Panc1 (cell line): ENCODE measurements around the gene GPHA2. TPM values are rescaled to one million over a fixed set of nuclear protein-coding genes. Genes with fewer than 3 reads are reported as not detected.

ENCODE experiments used
- ATAC-seq: fragments of 200-7000 bp; cut with Tn5 transposase; 2 replicates; pipeline ENCODE4 v1.9.1; 2020; ENCODE audit warnings: mild to moderate bottlenecking, moderate library complexity
- BruUV-seq: library from RNA; stranded (reverse); fragments of 400-500 nt; replicated peaks from 2 replicates; lab custom pipeline; 2021; lab: Mats Ljungman, UMichigan
- CTCF ChIA-PET: fragments of 300-600 bp; sonication (Branson Sonifier 250); formaldehyde crosslinking; loops from one replicate; lab custom pipeline; 2022; ENCODE audit warnings: antibody characterized with exemption; lab: Charles Lee
- POLR2A ChIA-PET: fragments of 300-600 bp; sonication (Branson Sonifier 250); formaldehyde crosslinking; loops from one replicate; lab custom pipeline; 2022; ENCODE audit warnings: antibody characterized with exemption; lab: Charles Lee
- DNase-seq: peaks from one replicate; pipeline ENCODE4 v3.0.0-alpha.2; 2010; ENCODE audit warnings: low read depth, low spot score
- H3K27ac ChIP-seq: 2 replicates; pipeline ENCODE4 v1.5.1; 2011; ENCODE audit warnings: mild to moderate bottlenecking, low read length, inconsistent platforms
- H3K27me3 ChIP-seq: fragments of 200-500 bp; sonication (Bioruptor generic); 2 replicates; pipeline ENCODE4 v1.6.0; 2014; ENCODE audit warnings: low read length, inconsistent platforms; ENCODE audit not compliant: control insufficient read depth, insufficient read depth
- H3K36me3 ChIP-seq: fragments of 200-500 bp; sonication (Bioruptor generic); 2 replicates; pipeline ENCODE4 v1.5.1; 2014; ENCODE audit warnings: inconsistent platforms, mild to moderate bottlenecking, low read length, moderate library complexity; ENCODE audit not compliant: control insufficient read depth, insufficient read depth
- H3K4me1 ChIP-seq: 2 replicates; pipeline ENCODE4 v1.5.1; 2011; ENCODE audit warnings: inconsistent platforms, mild to moderate bottlenecking, low read length, moderate library complexity; ENCODE audit not compliant: control insufficient read depth, insufficient read depth
- H3K4me3 ChIP-seq, 2 experiments: 2 replicates each; pipeline ENCODE4 v1.5.1; 2011 to 2012; ENCODE audit warnings: low read depth in 2 of 2, low read length in 2 of 2, mild to moderate bottlenecking in 2 of 2, inconsistent platforms in 1 of 2, moderate library complexity in 1 of 2
- H3K9me3 ChIP-seq: fragments of 200-500 bp; sonication (Bioruptor generic); 2 replicates; pipeline ENCODE4 v1.5.1; 2014; ENCODE audit warnings: low read depth, mild to moderate bottlenecking, inconsistent platforms, low read length, moderate library complexity; ENCODE audit not compliant: control insufficient read depth, insufficient read depth
- CTCF ChIP-seq: fragments of 450-650 bp; IDR thresholded peaks from 2 replicates; pipeline ENCODE4 v1.5.1; 2017; ENCODE audit warnings: mild to moderate bottlenecking
- POLR2AphosphoS5 ChIP-seq: IDR thresholded peaks from 2 replicates; pipeline ENCODE4 v1.6.1; 2012; ENCODE audit warnings: mild to moderate bottlenecking, low read depth, low read length, moderate library complexity
- REST ChIP-seq, 2 experiments: IDR thresholded peaks; 2 replicates each; pipeline ENCODE4 v1.6.1; 2011 to 2012; ENCODE audit warnings: low read depth in 2 of 2, control low read depth in 1 of 2, low read length in 1 of 2, mild to moderate bottlenecking in 1 of 2, moderate library complexity in 1 of 2; ENCODE audit not compliant: insufficient read depth in 1 of 2
- SIN3A ChIP-seq: IDR thresholded peaks from 2 replicates; pipeline ENCODE4 v1.6.1; 2012; ENCODE audit warnings: low read depth, mild to moderate bottlenecking, low read length, moderate library complexity, borderline replicate concordance; ENCODE audit not compliant: insufficient read depth
- TCF7L2 ChIP-seq: IDR thresholded peaks from 2 replicates; pipeline ENCODE4 v1.6.1; 2011; ENCODE audit warnings: mild to moderate bottlenecking, low read depth, low read length, inconsistent platforms
- in situ Hi-C: cut with HindIII; loops from 2 replicates; pipeline ENCODE4 v1.10.0; 2016; ENCODE audit warnings: low sequenced_read_pairs, low pct_unique_long_range_greater_than_20kb
- intact Hi-C: fragments of 100-400 bp; cut with micrococcal nuclease; formaldehyde crosslinking; loops from one replicate; pipeline ENCODE4 v1.10.0; 2022; ENCODE audit not compliant: unreplicated experiment
- total RNA-seq: library from RNA; stranded (reverse); gene quantifications from one replicate; pipeline ENCODE4 v1.2.1, GENCODE V29; 2021; ENCODE audit not compliant: unreplicated experiment

The GPHA2 gene
- total RNA-seq, 1 experiment from 2014 or later, result not detected

GRCh38 chr11:64894812-64895452, 40.8 kb downstream of the GPHA2 start:
- TF ChIP-seq POLR2AphosphoS5 (no peak), REST (IDR thresholded peaks at IDR 0.05; ENCODE audit: insufficient read depth in 1 of 2, low read depth in 2 of 2, low read length in 1 of 2) (no peak), SIN3A (no peak), CTCF (no peak), TCF7L2 (no peak)
- Histone ChIP-seq H3K36me3 (no peaks in the 10 kb centered on the region), H3K4me3 (no peak overlapping the region), H3K4me1 (peaks cover 12% of the 10 kb centered on the region), H3K27me3 (no peaks in the 10 kb centered on the region), H3K27ac (no peak overlapping the region), H3K9me3 (no peaks in the 10 kb centered on the region)
- DNase-seq (no peak), ATAC-seq (no peak)
- no TSS peak for BruUV-seq
- ChIA-PET POLR2A (interaction anchor here (0.7 kb wide), 1 partner anchor 107 kb away, joined by 7 read pairs; no protein-coding TSS in a partner anchor), CTCF (interaction anchor here (0.7 kb wide), 2 partner anchors 17 to 46 kb away, joined by 4 read pairs; no protein-coding TSS in a partner anchor)
- in situ Hi-C loops (no loop called here), intact Hi-C loops (loop anchor here (2.0 kb wide), 1 partner anchor 48 kb away; no protein-coding TSS in a partner anchor)

- intact Hi-C loops, result loop anchor here (2.0 kb wide), 1 partner anchor 47 kb away; no protein-coding TSS in a partner anchor
- Histone ChIP-seq H3K27ac (no peak overlapping the region), H3K4me1 (peaks cover 12% of the 10 kb centered on the region), H3K27me3 (no peaks in the 10 kb centered on the region), H3K4me3 (no peak overlapping the region), H3K9me3 (no peaks in the 10 kb centered on the region), H3K36me3 (no peaks in the 10 kb centered on the region)
- peak; percentile 88 for ATAC-seq
- CTCF ChIA-PET, result interaction anchor here (0.6 to 0.7 kb wide), 3 partner anchors 16 to 381 kb away, joined by 3 to 4 read pairs (median 4); no protein-coding TSS in a partner anchor
- POLR2A ChIA-PET, result interaction anchor here (0.6 to 0.8 kb wide), 3 partner anchors 30 to 108 kb away, joined by 3 to 7 read pairs (median 3); no protein-coding TSS in a partner anchor
- BruUV-seq, result no TSS peak
- in situ Hi-C loops, result no loop called here
- TF ChIP-seq CTCF, result peak; percentile 99
- no peak for TF ChIP-seq TCF7L2
- TF ChIP-seq REST (IDR thresholded peaks at IDR 0.05; ENCODE audit: insufficient read depth in 1 of 2, low read depth in 2 of 2, low read length in 1 of 2), result peak in 1 of 2 experiments; percentile 32; a peak in 1 of 4 replicates
- DNase-seq, result no peak
Observed at GRCh38 chr11:64894070-64894811, 41.5 kb downstream of the GPHA2 start.
